COLO668 (cell line): Measurements from ENCODE around the gene PARVG.

Source experiments
- DNase-seq: peaks from one replicate; lab custom pipeline; 2025; ENCODE audit not compliant: unreplicated experiment; lab: John Stamatoyannopoulos, UW

The PARVG gene

DNA sequence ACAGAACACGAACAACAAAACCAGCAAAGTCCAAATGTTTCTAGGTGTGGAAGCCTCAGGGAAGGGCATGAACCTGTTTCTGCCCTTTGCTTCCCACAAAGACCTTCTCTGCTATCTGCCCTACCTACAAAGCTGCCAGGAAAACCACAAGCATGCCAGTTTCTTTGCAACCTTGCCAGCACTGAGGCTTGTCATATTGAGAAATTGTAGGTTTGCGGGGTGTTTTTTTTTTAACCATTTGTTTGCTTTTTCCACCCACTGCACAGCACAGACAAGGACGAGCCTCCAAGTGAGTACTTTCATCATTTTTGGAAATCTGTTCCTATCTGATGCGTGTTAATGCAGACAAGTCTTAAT, 12.8 kb downstream of the PARVG start:
- no peak for DNase-seq

DNA sequence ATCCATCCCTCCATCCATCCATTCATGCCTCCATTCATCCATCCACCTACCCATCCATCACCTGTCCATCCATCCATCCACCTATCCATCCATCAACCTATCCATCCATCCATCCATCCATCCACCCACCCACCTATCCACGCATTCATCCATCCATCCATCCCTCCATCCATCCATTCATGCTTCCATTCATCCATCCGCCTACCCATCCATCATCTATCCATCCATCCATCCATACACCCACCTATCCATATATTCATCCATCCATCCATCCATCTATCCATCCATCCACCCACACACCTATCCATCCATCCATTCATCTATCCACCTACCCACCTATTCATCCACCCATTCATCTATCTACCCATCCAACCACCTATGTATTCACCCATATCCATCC, 13.8 kb downstream of the PARVG start:
- no peak for DNase-seq

- DNase-seq, result peak; percentile 15
These were observed 14.6 kb downstream of the PARVG start for GRCh38 chr22:44195189-44195871.

DNA sequence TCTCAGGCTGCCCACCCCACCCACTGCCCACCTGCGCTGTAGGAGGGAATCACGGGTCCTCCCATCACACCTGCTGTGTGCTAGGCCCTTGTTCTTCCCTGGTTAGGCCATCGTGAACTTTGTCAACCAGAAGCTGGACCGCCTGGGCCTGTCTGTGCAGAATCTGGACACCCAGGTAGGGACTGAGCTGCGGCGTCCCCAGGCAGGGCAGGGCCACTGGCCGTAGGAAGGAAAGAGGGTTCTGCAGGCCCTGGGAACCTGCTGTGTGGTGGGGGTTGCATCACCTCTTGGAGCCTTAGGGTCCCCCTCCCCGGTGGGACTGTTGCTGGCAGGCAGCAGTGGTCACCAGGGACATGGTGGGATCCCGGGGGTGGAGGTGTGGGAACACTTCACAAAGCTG, 15.5 kb downstream of the PARVG start:
- no peak for DNase-seq

GRCh38 chr22:44196731-44197131, 16.0 kb downstream of the PARVG start:
- no peak for DNase-seq

- DNase-seq, result no peak
These were observed 16.5 kb downstream of the PARVG start for GRCh38 chr22:44197271-44197670.

DNA sequence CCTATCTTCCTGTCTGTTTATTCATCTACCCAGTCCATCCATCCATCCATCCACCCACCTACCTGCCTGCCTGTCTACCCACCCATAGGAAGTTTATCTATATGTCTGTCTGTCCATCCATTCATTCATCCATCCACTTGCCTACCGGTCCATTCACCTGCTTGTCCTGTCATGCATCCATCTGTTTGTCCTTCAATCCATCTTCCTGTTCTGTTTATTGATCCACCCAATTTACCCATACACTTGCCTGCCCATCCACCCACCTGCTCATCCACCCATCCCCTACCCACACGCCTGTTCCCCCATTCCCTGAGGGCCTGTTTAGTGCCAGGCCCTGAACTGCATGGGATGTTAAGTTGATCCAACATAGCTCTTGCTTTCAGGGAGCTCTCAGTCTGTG, 18.4 kb downstream of the PARVG start:
- DNase-seq, result no peak

- DNase-seq, result no peak
These were observed 19.1 kb downstream of the PARVG start for GRCh38 chr22:44199866-44200265.

- DNase-seq, result no peak
These were observed 19.7 kb downstream of the PARVG start for GRCh38 chr22:44200451-44200850.

GRCh38 chr22:44200855-44201550, 20.3 kb downstream of the PARVG start:
- no peak for DNase-seq

DNA sequence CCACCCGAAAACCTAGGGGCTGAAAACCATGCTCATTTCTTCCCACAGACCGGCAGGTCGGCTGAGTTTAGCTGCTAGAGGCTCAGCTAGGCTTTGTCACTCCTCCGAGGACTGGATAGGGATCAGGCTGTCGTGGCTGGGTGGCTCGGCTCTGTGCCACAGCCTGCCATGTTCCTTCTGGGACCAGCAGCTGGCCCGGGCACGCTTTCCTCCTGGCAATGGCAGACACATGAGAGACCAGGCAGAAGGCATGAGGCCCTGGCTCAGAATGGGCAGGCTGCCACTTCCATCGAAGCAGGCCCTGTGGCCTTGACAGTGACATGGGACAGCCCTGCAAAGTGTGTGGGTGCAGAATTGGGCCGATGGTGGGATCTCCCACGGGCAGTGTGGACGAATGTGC, 20.9 kb downstream of the PARVG start:
- DNase-seq, result no peak

DNA sequence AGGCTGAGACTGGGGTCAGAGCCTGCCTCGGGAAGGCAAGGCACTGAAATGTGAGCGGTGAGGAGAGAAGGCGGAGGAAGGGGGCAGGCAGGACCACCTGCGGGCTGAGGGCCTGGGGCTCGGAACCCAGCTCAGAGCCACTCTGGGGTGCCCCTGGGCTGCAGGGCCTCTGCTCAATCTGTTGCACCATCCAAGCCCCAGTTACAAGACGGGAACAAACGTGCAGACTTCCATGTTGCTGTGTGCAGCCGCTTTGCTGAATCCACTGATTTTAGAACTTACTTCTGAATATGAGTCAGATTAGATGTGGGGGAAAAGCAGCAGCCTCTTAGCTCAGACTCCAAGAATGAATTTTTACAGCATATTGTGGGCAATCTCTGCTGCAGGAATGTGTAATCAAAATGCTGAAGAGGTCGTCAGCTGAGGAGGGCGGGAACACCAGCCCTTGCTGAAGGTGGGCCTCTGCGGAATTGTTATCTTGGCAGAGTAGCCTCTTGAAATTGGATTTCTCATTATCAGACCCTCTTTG, 21.6 kb downstream of the PARVG start:
- DNase-seq, result no peak

DNA sequence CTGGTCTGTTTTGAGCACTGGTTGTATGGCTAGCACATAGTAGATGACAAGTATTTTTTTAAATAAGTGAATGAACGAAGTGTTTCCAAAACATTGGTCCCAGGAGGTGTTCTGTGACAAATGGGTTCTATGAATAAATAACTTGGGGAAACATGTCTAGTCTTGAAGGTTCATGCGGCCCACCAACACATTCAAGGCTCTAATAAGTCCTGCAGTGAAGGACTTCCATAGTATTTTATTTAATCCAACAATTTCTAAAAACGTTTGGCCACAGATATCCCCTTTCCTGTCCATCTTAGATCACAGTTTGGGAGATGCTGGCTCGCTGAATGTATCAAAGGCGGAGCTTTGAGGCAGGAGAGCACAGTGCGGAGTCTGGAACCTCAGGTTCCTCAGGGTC, 22.5 kb downstream of the PARVG start:
- no peak for DNase-seq

- no peak for DNase-seq
These were observed 24.2 kb downstream of the PARVG start for GRCh38 chr22:44204739-44205515.

- no peak for DNase-seq
These were observed 25.0 kb downstream of the PARVG start for GRCh38 chr22:44205516-44206329.

GRCh38 chr22:44206330-44206645, 25.6 kb downstream of the PARVG start:
- DNase-seq, result no peak

DNA sequence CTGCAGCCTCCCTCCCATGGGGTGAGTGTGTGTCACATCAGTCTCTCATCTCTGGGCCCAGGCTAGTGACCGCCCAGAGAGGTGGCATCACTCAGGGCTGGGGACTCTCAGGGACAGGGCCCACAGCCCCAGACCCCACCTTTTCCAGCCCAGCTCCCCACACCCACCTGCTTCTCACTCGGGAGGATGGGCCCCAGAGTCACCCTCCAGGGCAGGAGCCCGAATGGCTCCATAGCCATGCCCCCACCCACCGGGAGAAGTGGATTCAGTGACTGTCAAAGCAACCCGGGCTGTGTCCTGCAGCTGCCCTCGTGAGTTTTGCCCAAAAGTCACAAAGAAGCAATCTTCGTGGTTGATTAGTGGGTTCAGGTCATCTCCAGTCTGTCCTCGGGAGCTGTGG, 26.0 kb downstream of the PARVG start:
- no peak for DNase-seq

DNA sequence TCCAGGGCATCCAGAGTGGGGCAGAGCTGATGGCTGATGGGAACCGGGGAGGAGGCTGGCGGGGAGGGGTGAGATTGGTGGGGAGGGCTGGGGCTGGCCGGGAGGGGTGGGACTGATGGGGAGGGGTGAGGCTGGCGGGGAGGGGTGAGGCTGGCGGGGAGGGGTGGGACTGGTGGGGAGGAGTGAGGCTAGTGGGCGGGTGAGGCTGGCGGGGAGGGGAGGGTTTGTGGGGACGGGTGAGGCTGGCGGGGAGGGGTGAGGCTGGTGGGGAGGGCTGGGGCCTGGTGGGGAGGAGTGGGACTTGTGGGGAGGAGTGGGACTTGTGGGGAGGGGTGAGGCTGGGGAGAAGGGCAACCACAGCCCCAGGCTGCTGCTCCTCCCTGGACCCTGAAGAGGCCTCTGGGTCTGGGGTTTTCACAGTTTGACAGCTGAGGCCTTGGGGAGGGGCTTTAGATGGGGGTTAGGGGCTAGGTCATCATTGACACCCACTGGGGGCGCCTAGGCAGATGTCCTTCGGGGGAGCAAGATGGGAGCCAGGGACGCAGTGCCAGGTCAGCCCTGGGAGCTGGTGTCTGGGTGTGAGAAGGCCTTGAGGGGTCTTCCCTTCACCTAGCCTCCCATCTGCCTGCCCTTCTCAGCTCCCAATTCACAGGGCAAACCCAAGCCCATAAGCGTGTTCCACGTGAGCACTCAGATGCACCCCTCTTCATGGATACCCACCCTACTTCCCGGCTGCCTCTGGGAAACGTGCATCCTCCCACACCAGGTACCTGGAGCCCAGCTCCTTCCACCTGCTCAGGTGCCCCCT, 26.7 kb downstream of the PARVG start:
- DNase-seq, result no peak

GRCh38 chr22:44207981-44208317, 27.2 kb downstream of the PARVG start:
- DNase-seq, result no peak

- no peak for DNase-seq
These were observed 28.6 kb downstream of the PARVG start for GRCh38 chr22:44209343-44209742.

- no peak for DNase-seq
These were observed 30.0 kb downstream of the PARVG start for GRCh38 chr22:44210722-44211121.
